GM18867 (cell line): ENCODE data around the gene FAM120A.

ENCODE experiments used
- ATAC-seq: cut with Tn5 transposase; IDR thresholded peaks from one replicate; pipeline ENCODE4 v1.9.1; 2021; ENCODE audit warnings: mild to moderate bottlenecking, moderate library complexity; ENCODE audit not compliant: unreplicated experiment

FAM120A gene

DNA sequence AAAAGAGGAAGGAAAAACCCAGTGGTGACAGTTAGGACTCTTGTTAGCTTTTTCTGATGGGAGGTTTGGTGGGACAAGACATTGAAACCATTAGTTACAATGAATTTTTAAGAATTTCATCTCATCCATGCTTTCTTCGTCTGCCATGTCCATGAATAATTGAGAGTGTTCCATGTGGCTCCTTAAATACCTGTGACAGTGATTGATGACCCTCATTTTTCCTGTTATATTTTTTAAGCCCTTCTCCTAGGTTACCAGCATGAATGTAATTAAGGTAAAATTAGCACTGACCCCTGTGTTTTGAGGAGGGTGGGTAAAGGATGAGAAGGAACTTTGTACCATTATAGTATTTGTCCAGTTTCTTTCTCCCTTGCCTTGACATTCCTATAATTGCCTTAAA is 101.4 kb downstream of the FAM120A start:
- ATAC-seq, result no peak

DNA sequence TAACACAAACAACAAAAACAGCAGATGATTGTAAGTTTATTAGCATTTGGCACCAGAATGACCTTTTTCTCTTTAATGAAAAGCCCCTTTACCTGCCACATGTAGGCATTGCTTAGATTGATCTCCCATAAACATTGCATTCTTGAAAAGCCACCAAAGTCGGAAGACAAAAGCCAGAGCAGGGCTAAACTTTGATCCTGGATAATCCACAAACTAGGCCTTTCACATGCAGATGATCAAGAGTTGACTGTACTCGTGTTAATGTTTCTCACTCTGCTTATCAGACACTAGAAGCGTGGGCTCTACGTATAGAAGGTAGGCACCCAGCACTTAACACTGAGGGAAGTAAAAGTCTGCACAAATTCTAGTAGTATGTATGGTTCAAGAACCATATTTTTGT is 103.9 kb downstream of the FAM120A start:
- no peak for ATAC-seq

DNA sequence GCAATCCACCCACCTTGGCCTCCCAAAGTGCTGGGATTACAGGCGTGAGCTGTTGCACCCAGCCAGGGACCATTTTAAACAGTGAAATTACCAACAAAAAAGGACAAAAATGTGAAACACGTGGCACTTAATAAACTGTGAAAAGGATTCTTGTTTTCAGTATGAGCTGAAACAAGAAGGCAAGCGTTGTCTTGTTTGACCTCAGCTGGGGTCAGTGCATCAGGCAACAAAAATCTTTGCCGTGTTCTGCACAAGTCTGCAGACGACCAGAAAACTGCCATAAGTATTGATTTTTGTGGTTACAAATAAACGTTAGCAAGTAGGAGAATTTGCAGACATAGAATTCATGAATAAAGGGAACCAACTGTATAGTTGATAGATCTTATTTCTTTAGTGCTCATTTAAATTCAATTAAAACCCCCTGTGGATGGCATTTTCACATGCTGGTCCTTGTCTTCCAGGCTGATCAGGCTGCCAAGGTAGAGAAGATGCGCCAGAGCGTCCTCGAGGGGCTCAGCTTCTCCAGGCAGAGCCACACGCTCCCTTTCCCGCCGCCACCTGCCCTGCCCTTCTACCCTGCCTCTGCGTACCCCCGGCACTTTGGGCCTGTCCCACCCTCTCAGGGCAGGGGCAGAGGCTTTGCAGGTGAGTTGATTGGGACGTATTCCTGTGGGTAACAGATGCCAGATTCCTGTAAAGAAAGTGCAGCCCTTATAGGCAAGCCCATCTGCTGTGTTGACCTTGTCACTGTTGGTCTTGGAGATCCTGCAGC is 106.1 kb downstream of the FAM120A start:
- no peak for ATAC-seq

DNA sequence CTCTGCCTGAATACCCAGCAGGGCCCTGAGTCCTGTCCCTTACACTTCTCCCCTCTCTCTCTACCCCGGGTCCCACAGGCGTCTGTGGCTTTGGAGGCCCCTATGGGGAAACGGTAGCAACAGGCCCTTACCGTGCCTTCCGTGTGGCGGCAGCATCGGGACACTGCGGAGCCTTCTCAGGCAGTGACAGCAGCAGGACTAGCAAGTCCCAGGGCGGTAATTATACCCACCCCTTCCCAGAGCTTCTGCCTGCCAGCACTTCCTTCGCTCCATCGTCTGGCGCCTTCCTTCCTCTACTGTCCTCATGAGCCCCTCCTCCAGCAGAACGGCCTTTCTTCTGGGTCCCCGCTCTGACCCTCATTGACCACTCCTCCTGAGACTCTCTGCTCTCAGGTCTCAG is 107.0 kb downstream of the FAM120A start:
- ATAC-seq, result no peak

DNA sequence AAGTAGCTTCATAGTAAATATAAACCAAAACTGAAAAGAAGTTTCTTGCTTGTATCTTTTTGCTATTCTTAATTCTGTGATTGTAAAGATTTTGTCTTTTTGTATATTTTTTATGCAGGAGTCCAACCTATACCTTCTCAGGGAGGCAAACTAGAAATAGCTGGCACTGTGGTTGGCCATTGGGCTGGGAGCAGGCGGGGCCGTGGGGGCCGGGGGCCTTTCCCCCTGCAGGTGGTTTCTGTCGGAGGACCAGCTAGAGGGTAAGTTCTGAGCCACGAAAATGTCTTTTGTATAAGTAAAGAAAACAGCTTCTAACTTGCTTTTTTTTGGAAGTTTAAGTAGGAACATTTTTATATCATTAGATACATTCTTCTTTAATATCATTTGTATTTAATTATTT is 109.5 kb downstream of the FAM120A start:
- ATAC-seq, result no peak

DNA sequence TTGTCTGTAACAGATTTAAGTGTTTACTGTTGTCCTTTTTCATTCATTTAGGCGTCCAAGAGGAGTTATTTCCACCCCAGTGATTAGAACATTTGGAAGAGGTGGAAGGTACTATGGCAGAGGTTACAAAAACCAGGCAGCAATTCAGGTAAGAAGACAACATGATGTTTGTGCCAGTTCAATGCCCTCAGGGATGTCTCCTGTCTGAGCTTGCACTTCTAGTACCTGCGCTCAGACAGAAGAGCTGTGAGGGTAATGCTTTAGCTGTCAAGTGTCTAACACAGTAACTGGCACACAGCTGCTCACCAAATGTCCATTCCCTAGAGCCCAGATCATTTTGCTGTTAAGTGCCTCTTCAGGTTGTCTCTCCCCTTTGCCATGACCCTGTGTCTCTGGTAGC is 110.7 kb downstream of the FAM120A start:
- no peak for ATAC-seq

DNA sequence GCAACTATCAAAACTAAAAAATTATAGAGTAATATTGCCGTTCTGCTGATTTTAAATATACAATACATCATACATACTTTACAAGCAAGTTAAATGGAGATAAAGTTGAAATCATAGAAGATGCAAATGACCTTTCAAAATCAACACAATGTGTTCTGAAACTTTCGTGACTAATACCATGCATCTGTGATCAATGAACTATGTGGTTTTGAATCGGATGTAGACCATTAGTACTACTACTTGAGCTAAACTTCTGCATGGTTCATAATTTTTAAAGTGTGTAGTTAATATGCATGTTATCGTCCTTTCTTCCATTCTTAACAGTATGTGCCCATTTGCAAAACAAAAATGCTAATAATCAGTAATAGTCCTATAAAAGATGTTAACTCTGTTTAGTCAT is 113.6 kb downstream of the FAM120A start:
- no peak for ATAC-seq

DNA sequence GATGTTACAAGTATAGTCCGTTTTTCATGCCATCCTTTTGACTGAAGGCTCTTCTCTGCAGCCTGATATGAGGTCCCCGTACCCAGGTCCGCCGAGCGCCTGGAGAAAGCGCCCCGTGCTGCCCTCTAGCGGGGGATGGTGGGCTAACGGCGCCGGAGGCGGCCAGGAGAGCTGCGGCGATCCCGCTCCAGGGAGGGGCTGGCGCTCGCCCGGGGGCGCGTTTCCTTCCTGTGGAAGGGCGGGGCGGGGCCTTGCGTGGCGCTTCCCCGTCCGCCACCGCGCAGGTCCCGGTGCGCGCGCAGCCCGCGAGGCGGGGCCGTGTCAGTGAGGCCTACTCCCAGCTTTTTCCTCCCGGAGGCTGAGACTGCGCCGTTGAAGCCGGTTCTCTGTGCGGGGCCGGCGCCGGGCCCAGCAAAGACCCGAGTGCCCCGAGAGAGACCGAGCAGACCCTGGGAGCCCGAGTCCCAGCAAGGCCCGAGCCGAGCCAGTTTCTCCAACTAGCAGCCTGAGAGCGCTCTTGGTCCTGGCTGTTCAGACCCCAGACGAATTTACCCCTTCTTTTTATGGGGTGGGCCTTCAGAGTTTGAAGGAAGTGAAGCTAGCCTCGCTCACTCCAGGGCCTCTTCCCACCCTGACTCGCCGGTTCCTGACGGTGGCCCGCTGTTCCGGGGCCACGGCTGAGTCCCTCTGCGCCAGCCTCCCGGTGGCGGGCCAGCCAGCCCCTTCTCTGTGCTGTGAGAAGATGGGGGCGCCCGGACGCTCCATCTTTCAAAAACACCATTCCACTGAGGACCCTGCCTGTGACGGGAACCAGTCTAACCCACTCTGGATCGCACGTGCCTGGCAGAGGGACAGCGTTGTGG is 115.2 kb downstream of the FAM120A start:
- peak; percentile 89 for ATAC-seq

DNA sequence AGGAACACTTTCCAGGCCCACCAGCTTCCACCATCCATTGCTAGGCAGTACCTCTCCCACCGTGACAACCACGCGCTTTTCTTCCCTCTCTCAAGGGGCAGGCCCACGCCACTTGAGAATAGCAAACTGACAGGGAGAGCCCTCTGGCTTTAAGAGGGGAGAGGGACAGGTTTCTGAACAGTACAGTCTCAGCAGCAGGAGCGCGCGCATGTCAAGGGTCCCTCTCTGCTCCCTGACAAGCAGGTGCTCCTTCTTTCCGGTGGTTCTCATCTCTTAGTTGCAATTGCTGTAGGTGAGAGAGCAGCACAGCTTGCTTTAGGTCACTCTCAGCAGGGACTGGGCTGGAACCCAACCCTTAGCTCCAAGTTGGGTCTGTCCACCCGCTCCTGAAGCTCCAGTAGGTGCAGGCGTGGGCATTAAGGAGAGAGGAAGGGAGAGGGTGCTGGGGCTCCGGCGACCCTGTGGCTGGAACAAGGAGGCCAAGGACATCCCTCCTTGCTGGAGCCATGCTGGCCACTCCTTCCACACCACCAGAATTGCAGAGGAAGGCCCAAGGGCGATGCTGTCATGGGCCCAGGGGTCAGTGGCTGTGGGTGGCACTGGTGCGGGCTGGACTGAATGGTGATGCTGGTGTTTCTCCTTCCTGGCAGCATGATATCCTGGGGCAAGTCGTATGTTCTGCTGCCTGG is 115.9 kb downstream of the FAM120A start:
- no peak for ATAC-seq

DNA sequence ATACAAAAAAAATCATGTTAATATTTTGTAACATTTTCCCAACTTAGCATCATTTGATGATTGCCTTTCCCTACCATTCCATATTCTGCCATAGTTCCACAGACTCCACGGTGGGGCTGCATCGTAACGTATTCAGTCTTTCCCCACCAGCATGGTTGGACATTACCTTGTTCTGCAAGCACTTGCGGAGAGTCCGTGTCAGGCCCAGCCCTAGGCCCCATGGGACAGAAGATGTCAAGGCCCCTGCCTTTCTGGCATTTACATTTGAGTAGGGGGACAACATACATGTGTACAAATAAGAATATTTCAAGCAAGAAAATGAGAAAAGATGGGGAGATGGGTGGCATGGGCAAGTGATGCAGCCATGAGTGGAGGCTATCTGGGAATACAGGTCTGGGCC is 116.7 kb downstream of the FAM120A start:
- ATAC-seq, result no peak

DNA sequence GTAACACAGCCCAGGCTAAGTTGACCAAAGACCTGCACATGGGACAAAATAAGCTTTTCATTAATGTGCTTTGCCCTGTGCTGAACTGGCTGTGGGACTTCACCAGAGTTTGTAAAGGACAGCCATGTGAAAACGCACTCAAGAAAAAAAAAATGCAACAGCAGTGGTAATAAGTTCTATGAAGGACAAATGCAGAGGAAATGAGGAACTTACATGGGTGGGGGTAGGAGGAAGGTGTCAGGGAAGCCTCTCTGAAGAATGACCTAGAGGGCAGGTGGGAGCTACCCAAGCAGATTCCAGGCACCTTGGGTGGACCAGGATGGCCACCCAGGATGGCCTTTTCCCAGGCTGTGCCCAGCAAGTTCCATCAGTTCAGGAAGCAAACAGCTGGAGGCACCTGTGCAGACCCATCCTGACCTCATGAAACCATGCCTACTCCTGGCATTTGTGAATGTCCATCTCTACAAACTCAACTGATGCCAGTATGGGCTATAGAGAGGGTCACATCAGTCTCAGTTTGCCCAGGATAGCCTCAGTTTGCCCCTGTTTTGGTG is 118.2 kb downstream of the FAM120A start:
- ATAC-seq, result no peak

DNA sequence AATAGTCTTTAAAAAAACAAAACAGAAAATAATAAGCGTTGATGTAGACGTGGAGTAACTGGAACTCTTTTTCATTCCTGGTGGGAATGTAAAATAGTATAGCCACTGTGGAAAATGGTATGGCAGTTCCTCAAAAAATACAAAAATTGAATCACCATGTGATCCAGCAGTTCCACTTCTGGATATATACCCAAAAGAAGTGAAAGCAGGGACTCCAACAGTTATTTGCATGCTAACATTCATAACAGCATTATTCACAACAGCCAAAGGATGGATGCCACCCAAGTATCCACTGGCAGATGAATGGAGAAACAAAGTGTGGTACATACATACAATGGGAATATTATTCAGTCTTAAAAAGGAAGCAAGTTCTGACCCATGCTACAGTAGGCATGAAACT is 120.7 kb downstream of the FAM120A start:
- ATAC-seq, result no peak

DNA sequence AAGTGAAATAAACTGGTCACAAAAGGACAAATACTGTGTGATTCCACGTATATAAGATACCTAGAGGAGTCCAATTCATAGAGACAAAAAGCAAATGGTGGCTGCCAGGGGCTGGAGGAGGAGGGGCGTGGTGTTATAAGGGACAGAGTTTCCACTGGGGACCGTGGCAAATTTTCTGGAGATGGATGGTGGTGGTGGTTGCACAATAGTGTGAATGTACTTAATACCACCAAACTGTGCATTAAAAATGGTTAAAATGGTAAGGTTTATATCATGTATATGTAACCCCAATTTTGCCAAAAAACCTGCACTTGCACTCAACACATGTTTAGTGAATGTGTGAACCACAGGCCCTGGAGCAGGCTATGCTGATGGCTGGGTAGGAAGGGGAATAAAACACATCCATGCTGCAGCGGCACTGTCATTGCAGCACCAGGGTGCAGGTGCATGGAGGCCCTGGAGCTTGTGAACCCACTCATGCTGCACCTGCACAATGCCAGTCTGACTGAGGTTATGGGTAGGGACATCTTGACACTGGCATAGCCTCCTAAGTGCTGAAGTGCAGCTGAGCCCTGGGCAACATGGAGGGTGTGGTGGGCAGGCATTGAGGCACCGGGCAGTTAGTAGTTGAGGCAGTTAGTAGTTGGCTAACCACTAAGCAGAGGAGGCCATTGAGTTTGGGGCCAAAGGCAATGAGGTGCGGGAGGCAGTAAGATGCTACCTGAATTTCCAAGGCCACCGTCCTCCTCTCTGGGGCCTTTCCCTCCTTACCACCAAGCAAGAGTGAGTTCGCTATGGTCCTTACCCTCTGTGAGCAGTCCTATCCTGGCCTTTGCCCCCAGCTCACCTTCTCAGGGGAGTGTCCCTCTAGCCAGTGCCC is 121.4 kb downstream of the FAM120A start:
- no peak for ATAC-seq

DNA sequence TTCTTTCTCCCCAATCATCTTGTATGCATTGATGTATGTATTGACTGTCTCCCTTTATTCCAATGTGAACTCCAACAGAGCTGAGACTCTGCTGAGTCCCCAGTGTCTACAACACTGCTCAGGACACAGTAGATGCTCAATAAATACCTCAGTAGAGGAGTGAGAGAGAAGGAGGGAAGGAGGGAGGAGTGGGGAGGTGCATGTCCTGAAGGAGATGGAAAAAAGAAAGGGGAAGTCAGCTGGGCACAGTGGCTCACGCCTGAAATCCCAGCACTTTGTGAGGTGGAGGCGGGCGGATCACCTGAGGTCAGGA is 122.0 kb downstream of the FAM120A start:
- ATAC-seq, result no peak

DNA sequence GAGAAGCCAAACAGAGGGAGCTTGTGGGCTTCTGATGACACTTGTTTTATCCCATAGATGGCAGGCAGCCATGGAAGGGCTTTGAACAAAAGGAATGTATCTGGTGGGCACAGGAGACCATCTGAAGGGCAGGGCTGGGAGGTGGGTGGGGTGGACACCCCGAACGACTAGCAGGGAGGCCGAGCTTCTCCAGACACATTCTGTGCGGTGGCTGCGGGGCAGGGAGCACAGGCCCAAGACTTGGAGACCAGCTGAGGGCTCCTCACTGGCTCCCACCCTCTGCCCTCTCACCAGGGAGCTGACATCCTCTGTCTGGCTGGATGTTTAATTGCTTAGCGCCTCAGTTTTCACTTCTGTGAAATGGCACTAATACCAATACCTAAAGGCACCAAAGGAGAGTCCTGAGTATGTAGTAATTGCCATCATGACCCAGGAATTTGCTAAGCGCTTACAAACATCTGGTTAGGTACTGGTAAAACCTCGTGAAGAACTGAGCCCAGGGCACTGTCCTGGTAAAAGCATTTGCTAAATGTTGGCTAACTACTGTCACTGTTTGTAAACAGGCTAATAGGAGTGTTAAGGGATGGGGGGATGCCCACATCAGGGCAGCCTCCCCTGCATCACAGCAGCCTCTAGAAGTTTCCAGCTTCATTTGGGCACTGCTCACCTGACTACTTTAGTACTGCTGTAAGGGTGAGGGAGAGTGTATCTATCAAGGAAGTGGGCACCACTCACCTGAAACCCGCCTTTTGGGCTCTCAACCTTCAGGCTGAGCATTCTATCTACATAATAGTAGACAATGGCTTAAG is 122.8 kb downstream of the FAM120A start:
- ATAC-seq, result no peak

DNA sequence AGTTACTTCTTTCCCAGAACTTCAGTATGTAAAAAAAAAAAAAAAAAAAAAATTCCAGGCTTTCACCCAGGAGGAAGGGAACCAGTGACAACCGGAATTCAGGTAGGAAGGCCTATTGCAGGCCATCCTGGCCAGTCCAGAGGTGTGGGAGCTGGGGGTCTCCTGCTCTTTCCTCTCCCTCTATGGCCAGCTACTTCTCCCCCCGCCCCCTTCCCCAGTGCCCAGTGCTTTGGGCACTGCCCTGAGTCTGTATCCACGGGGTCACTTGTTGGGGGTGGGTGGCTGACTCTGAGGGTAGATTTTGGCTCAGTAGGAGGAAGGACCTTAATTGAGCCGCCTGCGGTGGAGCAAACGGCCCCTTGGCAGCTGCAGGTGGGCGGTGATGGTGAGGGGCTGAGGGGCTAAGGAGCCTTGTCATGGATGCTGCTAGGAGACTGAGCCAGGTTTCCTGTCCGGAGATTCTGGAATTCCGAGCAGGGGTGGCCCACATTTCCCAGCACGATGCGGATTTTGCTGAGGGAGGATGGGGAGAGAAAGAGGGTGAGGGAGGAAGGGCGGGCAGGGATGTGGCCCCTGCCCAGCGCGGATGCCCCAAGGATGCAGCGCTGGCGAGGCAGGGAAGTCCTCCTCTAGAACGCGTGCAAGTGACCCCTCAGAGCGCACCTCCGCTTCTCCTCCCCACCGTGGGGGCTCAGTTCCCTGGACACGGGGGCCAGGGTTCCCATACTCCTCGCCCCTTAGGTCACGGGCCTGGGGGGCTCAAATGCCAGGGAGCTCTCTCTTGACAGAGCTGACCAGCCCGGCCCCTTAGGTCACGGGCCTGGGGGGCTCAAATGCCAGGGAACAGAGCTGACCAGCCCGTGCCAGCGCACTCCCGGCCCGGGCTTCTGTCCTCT is 123.7 kb downstream of the FAM120A start:
- ATAC-seq, result no peak

DNA sequence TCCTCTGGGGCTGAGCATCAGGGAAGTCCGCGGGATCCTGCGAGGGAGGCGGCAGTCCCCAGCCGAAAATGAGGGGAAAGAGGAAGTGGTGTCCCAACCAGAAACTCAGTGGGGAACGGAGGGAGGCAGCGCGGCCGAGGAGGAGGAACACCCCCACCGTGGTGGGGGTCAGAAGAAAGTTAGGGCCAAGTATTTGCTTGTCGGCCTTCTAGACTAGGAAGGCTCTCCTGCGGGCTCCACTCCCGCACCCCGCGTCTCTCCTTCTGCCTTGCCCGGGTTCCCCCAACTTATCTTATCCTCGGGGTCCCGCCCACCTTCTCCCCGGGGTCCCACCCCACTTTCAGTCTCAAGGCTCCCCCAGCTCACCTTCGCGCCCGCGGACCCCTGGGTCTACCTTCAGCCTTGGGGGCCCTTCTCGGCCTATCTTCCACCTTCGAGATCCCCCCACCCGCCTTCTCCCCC is 124.3 kb downstream of the FAM120A start:
- ATAC-seq, result peak; percentile 42

DNA sequence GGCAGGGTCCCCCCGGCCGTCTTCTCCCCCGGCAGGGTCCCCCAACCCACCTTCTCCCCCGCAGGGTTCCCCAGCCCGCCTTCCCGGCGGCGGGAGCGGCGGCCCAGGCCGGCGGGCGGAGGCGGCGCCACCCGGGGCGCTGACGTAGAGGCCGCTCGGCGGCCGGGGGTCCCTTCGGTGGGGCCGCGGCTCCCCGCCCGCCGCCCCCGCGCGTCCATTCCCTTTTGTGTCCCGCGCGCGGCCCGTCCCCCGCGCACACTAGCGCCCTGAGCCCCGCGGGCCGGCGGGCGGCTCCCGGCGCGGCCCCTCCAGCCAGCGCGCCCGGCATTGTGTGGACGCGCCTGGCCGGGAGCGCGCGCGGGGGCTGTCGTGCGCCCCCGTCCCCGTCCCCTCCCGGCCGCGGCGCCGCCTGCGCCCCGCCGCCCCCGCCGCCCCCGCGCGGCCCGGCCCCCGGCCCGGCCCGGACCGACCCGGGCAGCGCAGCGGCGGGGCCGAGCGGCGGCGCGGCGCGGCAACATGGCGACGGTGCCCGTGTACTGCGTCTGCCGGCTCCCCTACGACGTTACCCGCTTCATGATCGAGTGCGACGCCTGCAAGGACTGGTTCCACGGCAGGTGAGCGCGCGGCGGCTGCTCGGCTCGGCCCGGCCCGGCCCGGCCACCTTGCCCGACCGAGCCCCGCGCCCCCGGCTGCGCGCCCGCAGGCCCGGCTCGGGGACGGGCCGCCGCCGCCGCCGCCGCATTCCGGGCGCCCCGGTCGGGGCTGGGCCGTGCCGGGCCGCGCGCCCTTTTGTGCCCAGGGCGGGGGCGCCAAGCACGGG is 125.0 kb downstream of the FAM120A start, which contains the start of gene PHF2:
Gene PHF2 (plus strand): TSS at position 327 of the 820 bp plus-strand sequence. CDS start 190 bp downstream, at position 517.
- peak; percentile 41 for ATAC-seq
